CD4-positive, alpha-beta T cell (primary cell): ENCODE measurements around the gene MAP3K19. TPM values are rescaled to one million over a fixed set of nuclear protein-coding genes. Genes with fewer than 3 reads are reported as not detected.

Experiments used
- ATAC-seq: fragments of 200-7000 bp; cut with Tn5 transposase; one replicate; pipeline ENCODE4 v1.10.0; 2022; ENCODE audit warnings: mild to moderate bottlenecking; ENCODE audit not compliant: poor library complexity
- CTCF ChIA-PET: fragments of 350-600 bp; sonication (Branson Sonifier 250); formaldehyde crosslinking; loops from one replicate; lab custom pipeline; 2021; ENCODE audit warnings: antibody characterized with exemption, inconsistent platforms; lab: Charles Lee
- POLR2A ChIA-PET: fragments of 350-600 bp; sonication (Branson Sonifier 250); formaldehyde crosslinking; loops from one replicate; lab custom pipeline; 2021; ENCODE audit warnings: antibody characterized with exemption, inconsistent platforms; lab: Charles Lee
- DNase-seq, 14 experiments: peaks; one replicate each; pipeline ENCODE4 v3.0.0-alpha.2; 2013 to 2020; ENCODE audit warnings: mixed read lengths in 2 of 14
- H3K27ac ChIP-seq, 2 donors: one replicate each; pipeline versions ENCODE4 v1.5.1 to v1.7.0; 2013; ENCODE audit warnings: low read length in 2 of 2, low read depth in 1 of 2, mild to moderate bottlenecking in 1 of 2
- H3K27me3 ChIP-seq, 2 experiments: 1 replicate in 1 of 2; 2 replicates in 1 of 2; pipeline versions ENCODE4 v1.6.1 to v1.7.0; 2013; ENCODE audit warnings: low read length in 2 of 2, control low read depth in 1 of 2, mild to moderate bottlenecking in 1 of 2, moderate library complexity in 1 of 2; ENCODE audit not compliant: insufficient read depth in 2 of 2, control insufficient read depth in 1 of 2
- H3K36me3 ChIP-seq: one replicate; pipeline ENCODE4 v1.6.1; 2013; ENCODE audit warnings: low read length, control low read depth; ENCODE audit not compliant: insufficient read depth
- H3K4me1 ChIP-seq: one replicate; pipeline ENCODE4 v1.6.1; 2013; ENCODE audit warnings: low read length, control low read depth; ENCODE audit not compliant: insufficient read depth
- H3K4me3 ChIP-seq: one replicate; pipeline ENCODE4 v1.5.1; 2013; ENCODE audit warnings: mild to moderate bottlenecking, low read length, moderate library complexity
- H3K9me3 ChIP-seq, 2 experiments: 1 replicate in 1 of 2; 2 replicates in 1 of 2; pipeline versions ENCODE4 v1.6.1 to v1.7.0; 2013; ENCODE audit warnings: low read length in 2 of 2, mild to moderate bottlenecking in 2 of 2, control low read depth in 1 of 2, moderate library complexity in 1 of 2; ENCODE audit not compliant: control insufficient read depth in 1 of 2, insufficient read depth in 1 of 2
- H3K27ac Mint-ChIP-seq: one replicate; pipeline ENCODE4 v1.8.0; 2020; ENCODE audit warnings: mixed read lengths
- H3K27me3 Mint-ChIP-seq: one replicate; pipeline ENCODE4 v1.8.0; 2021; ENCODE audit warnings: mixed read lengths
- H3K36me3 Mint-ChIP-seq: one replicate; pipeline ENCODE4 v1.8.0; 2021; ENCODE audit warnings: low read depth, mixed read lengths
- H3K4me1 Mint-ChIP-seq: one replicate; pipeline ENCODE4 v1.8.0; 2021; ENCODE audit warnings: low read depth, mixed read lengths
- H3K4me3 Mint-ChIP-seq: one replicate; pipeline ENCODE4 v1.8.0; 2020; ENCODE audit warnings: mild to moderate bottlenecking, mixed read lengths
- H3K9me3 Mint-ChIP-seq: one replicate; pipeline ENCODE4 v1.8.0; 2020; ENCODE audit warnings: mixed read lengths
- CTCF ChIP-seq: fragments of 200-600 bp; IDR thresholded peaks from one replicate; pipeline ENCODE4 v1.8.0; 2022; ENCODE audit warnings: antibody characterized with exemption, mild to moderate bottlenecking
- intact Hi-C, 2 experiments: fragments of 100-400 bp; cut with DNase I in 1 of 2; cut with micrococcal nuclease in 1 of 2; formaldehyde crosslinking; loops; one replicate each; pipeline versions ENCODE4 v1.15.1 to v1.9.0; 2023 to 2025; cut with DNase I, micrococcal nuclease
- total RNA-seq, 174 experiments: library from RNA in 2 of 174; stranded (reverse) in 2 of 174; gene quantifications; one replicate each; pipeline ENCODE4 v1.2.3 and lab custom pipeline; 2021 to 2026

The MAP3K19 gene
- total RNA-seq, 2 experiments from 2014 or later = not detected

- H3K4me1 Mint-ChIP-seq = peaks cover 44% of the 10 kb centered on the region
- ATAC-seq (no peak), DNase-seq (no peak)
- CTCF ChIA-PET = no interaction called here
- intact Hi-C loops = no loop called here
- Histone ChIP-seq H3K4me3 (no peak overlapping the region), H3K27ac (no peak overlapping the region), H3K4me1 (no peaks in the 10 kb centered on the region), H3K36me3 (peaks cover 4% of the 10 kb centered on the region), H3K9me3 (peaks cover 5 to 9% of the 10 kb centered on the region in 2 experiments), H3K27me3 (no peaks in the 10 kb centered on the region)
- H3K4me3 Mint-ChIP-seq = no peak overlapping the region
- H3K9me3 Mint-ChIP-seq = peaks cover 4% of the 10 kb centered on the region
- H3K36me3 Mint-ChIP-seq = peaks cover 80% of the 10 kb centered on the region
- no peak overlapping the region for H3K27ac Mint-ChIP-seq
- H3K27me3 Mint-ChIP-seq = no peaks in the 10 kb centered on the region
- TF ChIP-seq CTCF = no peak
- POLR2A ChIA-PET = no interaction called here
Observed at GRCh38 chr2:135076556-135076955, 29.3 kb upstream of the MAP3K19 start.

GRCh38 chr2:135074216-135074615 lies 27.0 kb upstream of the MAP3K19 start:
- peaks cover 40% of the 10 kb centered on the region for H3K4me1 Mint-ChIP-seq
- DNase-seq (no peak), ATAC-seq (no peak)
- intact Hi-C loops = no loop called here
- H3K27ac Mint-ChIP-seq = peak overlapping the region; percentile 4
- POLR2A ChIA-PET = no interaction called here
- CTCF ChIA-PET = no interaction called here
- H3K27me3 Mint-ChIP-seq = no peaks in the 10 kb centered on the region
- Histone ChIP-seq H3K27ac (no peak overlapping the region), H3K4me3 (no peak overlapping the region), H3K27me3 (no peaks in the 10 kb centered on the region), H3K4me1 (no peaks in the 10 kb centered on the region), H3K36me3 (peaks cover 6% of the 10 kb centered on the region), H3K9me3 (peaks cover 8 to 12% of the 10 kb centered on the region in 2 experiments)
- TF ChIP-seq CTCF = no peak
- peaks cover 4% of the 10 kb centered on the region for H3K9me3 Mint-ChIP-seq
- H3K36me3 Mint-ChIP-seq = peaks cover 79% of the 10 kb centered on the region
- H3K4me3 Mint-ChIP-seq = no peak overlapping the region

GRCh38 chr2:135072125-135072997 lies 25.1 kb upstream of the MAP3K19 start:
- peak overlapping the region; percentile 16 for H3K27ac Mint-ChIP-seq
- Histone ChIP-seq H3K4me1 (no peaks in the 10 kb centered on the region), H3K4me3 (no peak overlapping the region), H3K27ac (no peak overlapping the region), H3K36me3 (peaks cover 6% of the 10 kb centered on the region), H3K9me3 (peaks cover 8 to 12% of the 10 kb centered on the region in 2 experiments), H3K27me3 (no peaks in the 10 kb centered on the region)
- H3K4me1 Mint-ChIP-seq = peaks cover 43% of the 10 kb centered on the region
- no peak for DNase-seq
- H3K4me3 Mint-ChIP-seq = no peak overlapping the region
- CTCF ChIA-PET = no interaction called here
- peaks cover 4% of the 10 kb centered on the region for H3K9me3 Mint-ChIP-seq
- POLR2A ChIA-PET = no interaction called here
- TF ChIP-seq CTCF = no peak
- no peak for ATAC-seq
- H3K36me3 Mint-ChIP-seq = peaks cover 79% of the 10 kb centered on the region
- intact Hi-C loops = no loop called here
- no peaks in the 10 kb centered on the region for H3K27me3 Mint-ChIP-seq
